Measurements from ENCODE around the gene C2orf92.
A peak's percentile ranks its signal among the peaks of the same experiment; 100 is the strongest.

Gene C2orf92

GRCh38 chr2:97714950-97715652 is 45.6 kb downstream of the C2orf92 start:
- no peak for DNase-seq

- DNase-seq = no peak
Measured at GRCh38 chr2:97715951-97716694, 46.6 kb downstream of the C2orf92 start.

- DNase-seq = no peak
Measured at GRCh38 chr2:97716695-97717612, 47.4 kb downstream of the C2orf92 start.

GRCh38 chr2:97717613-97717995 is 48.1 kb downstream of the C2orf92 start:
- DNase-seq = no peak

GRCh38 chr2:97718051-97718882 is 48.8 kb downstream of the C2orf92 start:
- no peak for DNase-seq

- DNase-seq = peak; percentile 4
Measured at GRCh38 chr2:97718942-97719341, 49.4 kb downstream of the C2orf92 start.

GRCh38 chr2:97719362-97720155 is 50.0 kb downstream of the C2orf92 start:
- DNase-seq = no peak

GRCh38 chr2:97720746-97721145 is 51.2 kb downstream of the C2orf92 start:
- no peak for DNase-seq

GRCh38 chr2:97722227-97722626 is 52.7 kb downstream of the C2orf92 start:
- DNase-seq = no peak

- DNase-seq = no peak
Measured at GRCh38 chr2:97723156-97724072, 53.9 kb downstream of the C2orf92 start.

- no peak for DNase-seq
Measured at GRCh38 chr2:97724073-97724410, 54.5 kb downstream of the C2orf92 start.

GRCh38 chr2:97724501-97724900 is 55.0 kb downstream of the C2orf92 start:
- DNase-seq = no peak

GRCh38 chr2:97724946-97725688 is 55.6 kb downstream of the C2orf92 start:
- DNase-seq = no peak

- DNase-seq = no peak
Measured at GRCh38 chr2:97726261-97727064, 57.0 kb downstream of the C2orf92 start.

GRCh38 chr2:97727296-97727695 is 57.8 kb downstream of the C2orf92 start:
- no peak for DNase-seq

GRCh38 chr2:97728091-97728731 is 58.7 kb downstream of the C2orf92 start:
- DNase-seq = no peak

GRCh38 chr2:97730245-97730644 is 60.7 kb downstream of the C2orf92 start:
- DNase-seq = no peak

GRCh38 chr2:97731274-97732020 is 61.9 kb downstream of the C2orf92 start:
- DNase-seq = no peak

All from 8988T (cell line).